ENCODE measurements around the gene DEPP1. TPM values are rescaled to one million over a fixed set of nuclear protein-coding genes. Genes with fewer than 3 reads are reported as not detected.

Gene DEPP1
- total and polyA plus RNA-seq, 2 of the 13 experiments (the other 11 are each of a cell fraction or from before 2014, with no cell fraction given) = 14.8 to 270 TPM

- TF ChIP-seq NFKB2 (CRISPR knock-in tag; IDR thresholded peaks at IDR 0.05; ENCODE audit: borderline replicate concordance) (peak; percentile 27; the same call in 1 of the 2 replicates), HNRNPK (IDR thresholded peaks at IDR 0.05; ENCODE audit: low read depth, low read length, poor library complexity, severe bottlenecking) (no peak), GTF2F1 (IDR thresholded peaks at IDR 0.05; ENCODE audit: low read length) (no peak), HHEX (CRISPR knock-in tag; IDR thresholded peaks at IDR 0.05) (peak; percentile 66; the same call in 1 of the 2 replicates), RBM22 (optimal IDR thresholded peaks at IDR 0.05; ENCODE audit: low read length) (no peak), BCL6 (CRISPR knock-in tag; IDR thresholded peaks at IDR 0.05) (peak; percentile 94), ZNF816 (CRISPR knock-in tag; IDR thresholded peaks at IDR 0.05; ENCODE audit: borderline replicate concordance) (no peak), ZNF331 (CRISPR knock-in tag; IDR thresholded peaks at IDR 0.05) (peak; percentile 46; the same call in 1 of the 2 replicates), PAX8 (CRISPR knock-in tag; IDR thresholded peaks at IDR 0.05; ENCODE audit: borderline replicate concordance) (no peak), ZNF777 (CRISPR knock-in tag; IDR thresholded peaks at IDR 0.05) (no peak), ZNF598 (CRISPR knock-in tag; IDR thresholded peaks at IDR 0.05; ENCODE audit: borderline replicate concordance) (no peak), ZNF577 (CRISPR knock-in tag; IDR thresholded peaks at IDR 0.05; ENCODE audit: borderline replicate concordance, low read depth) (no peak), LCORL (IDR thresholded peaks at IDR 0.05) (no peak), LCORL (CRISPR knock-in tag; IDR thresholded peaks at IDR 0.05) (peak; percentile 49; the same call in 1 of the 2 replicates), ARNT (IDR thresholded peaks at IDR 0.05) (no peak), MLXIP (CRISPR knock-in tag; IDR thresholded peaks at IDR 0.05; ENCODE audit: borderline replicate concordance) (no peak), IKZF4 (CRISPR knock-in tag; IDR thresholded peaks at IDR 0.05; ENCODE audit: borderline replicate concordance, low read depth, not compliant biosample characterization) (no peak), ZNF44 (CRISPR knock-in tag; IDR thresholded peaks at IDR 0.05) (no peak), ZFP36 (IDR thresholded peaks at IDR 0.05; ENCODE audit: borderline replicate concordance, low read depth, low read length, partially characterized antibody) (no peak), ZNF282 (IDR thresholded peaks at IDR 0.05; ENCODE audit: partially characterized antibody) (no peak), ZKSCAN8 (CRISPR knock-in tag; IDR thresholded peaks at IDR 0.05; ENCODE audit: borderline replicate concordance) (peak; percentile 34; the same call in 1 of the 2 replicates)
- TF ChIP-seq, protein P1, sequence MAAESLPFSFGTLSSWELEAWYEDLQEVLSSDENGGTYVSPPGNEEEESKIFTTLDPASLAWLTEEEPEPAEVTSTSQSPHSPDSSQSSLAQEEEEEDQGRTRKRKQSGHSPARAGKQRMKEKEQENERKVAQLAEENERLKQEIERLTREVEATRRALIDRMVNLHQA (CRISPR knock-in tag; IDR thresholded peaks at IDR 0.05) = no peak
- TF ChIP-seq, protein P2, sequence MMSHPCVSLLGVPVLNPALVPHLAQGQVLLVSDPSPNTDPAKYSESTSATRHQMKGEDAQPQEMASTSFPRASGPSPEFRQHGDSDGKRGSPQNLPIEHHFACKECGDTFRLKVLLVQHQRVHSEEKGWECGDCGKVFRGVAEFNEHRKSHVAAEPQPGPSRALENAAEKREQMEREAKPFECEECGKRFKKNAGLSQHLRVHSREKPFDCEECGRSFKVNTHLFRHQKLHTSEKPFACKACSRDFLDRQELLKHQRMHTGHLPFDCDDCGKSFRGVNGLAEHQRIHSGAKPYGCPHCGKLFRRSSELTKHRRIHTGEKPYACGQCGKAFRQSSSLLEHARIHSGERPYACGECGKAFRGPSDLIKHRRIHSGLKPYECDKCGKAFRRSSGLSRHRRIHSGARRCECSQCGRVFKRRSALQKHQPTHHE (CRISPR knock-in tag; IDR thresholded peaks at IDR 0.05; ENCODE audit: borderline replicate concordance) = no peak
- TF ChIP-seq, protein P3, sequence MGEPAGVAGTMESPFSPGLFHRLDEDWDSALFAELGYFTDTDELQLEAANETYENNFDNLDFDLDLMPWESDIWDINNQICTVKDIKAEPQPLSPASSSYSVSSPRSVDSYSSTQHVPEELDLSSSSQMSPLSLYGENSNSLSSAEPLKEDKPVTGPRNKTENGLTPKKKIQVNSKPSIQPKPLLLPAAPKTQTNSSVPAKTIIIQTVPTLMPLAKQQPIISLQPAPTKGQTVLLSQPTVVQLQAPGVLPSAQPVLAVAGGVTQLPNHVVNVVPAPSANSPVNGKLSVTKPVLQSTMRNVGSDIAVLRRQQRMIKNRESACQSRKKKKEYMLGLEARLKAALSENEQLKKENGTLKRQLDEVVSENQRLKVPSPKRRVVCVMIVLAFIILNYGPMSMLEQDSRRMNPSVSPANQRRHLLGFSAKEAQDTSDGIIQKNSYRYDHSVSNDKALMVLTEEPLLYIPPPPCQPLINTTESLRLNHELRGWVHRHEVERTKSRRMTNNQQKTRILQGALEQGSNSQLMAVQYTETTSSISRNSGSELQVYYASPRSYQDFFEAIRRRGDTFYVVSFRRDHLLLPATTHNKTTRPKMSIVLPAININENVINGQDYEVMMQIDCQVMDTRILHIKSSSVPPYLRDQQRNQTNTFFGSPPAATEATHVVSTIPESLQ (CRISPR knock-in tag; conservative IDR thresholded peaks at IDR 0.05) = no peak
These were observed 1.9 kb upstream of the DEPP1 start (continued) for GRCh38 chr10:44980309-44981171.
